ENCODE data around the gene RABGAP1L. TPM values are rescaled to one million over a fixed set of nuclear protein-coding genes. Genes with fewer than 3 reads are reported as not detected.

RABGAP1L gene
- polyA plus RNA-seq, 3 donors = 35.2 to 75.3 (median 63.3) TPM

DNA sequence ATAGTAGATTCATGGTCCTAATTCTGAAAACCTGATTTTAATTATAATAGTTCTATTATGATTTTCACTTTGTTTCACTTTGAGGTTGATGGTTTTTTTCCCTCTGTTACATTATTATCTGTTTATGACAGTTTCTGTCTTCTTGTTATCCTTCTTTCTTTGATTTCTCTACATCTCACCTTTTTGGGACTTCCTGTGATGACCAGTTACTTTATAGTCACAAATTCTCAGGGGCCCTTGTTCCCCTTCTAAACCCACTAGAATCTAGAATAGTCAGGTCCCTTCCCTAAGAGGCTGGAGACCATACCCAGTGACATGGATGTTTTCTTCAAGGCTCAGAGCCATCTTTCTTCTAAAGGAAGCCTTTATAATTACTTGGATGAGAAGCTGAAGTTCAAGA lies 526.9 kb downstream of the RABGAP1L start:
- H2AFZ ChIP-seq (ENCODE audit: insufficient read depth, low read depth, low read length, poor library complexity, severe bottlenecking) = no peak overlapping the region
- H3K27ac ChIP-seq (ENCODE audit: low read depth in 1 of 2, low read length in 2 of 2) = no peak overlapping the region
- H3K4me2 ChIP-seq (replicated peaks; ENCODE audit: extremely low read depth, low read length, poor library complexity, severe bottlenecking) = no peak overlapping the region
- H3K79me2 ChIP-seq (ENCODE audit: insufficient read depth, low read length) = no peaks in the 10 kb centered on the region
- Mint-ChIP-seq H3K4me3 (no peak overlapping the region), H3K36me3 (peaks cover 5 to 11% of the 10 kb centered on the region in 2 donors), H3K27ac (no peak overlapping the region), H3K4me1 (no peaks in the 10 kb centered on the region), H3K9me3 (peaks cover 0 to 2% (median 0%) of the 10 kb centered on the region in 7 donors), H3K27me3 (ENCODE audit: low read depth in 3 of 3) (no peaks in the 10 kb centered on the region)
- no peak for DNase-seq
- TF ChIP-seq CTCF (IDR thresholded peaks at IDR 0.05) = no peak
- no peaks in the 10 kb centered on the region for H3K9me3 ChIP-seq (replicated peaks in 1 of 2; ENCODE audit: control insufficient read depth in 1 of 2, insufficient read depth in 1 of 2, low read length in 2 of 2)
- H3K9ac ChIP-seq (ENCODE audit: insufficient read depth, low read length, poor library complexity, severe bottlenecking) = no peak overlapping the region
- H3K27me3 ChIP-seq (ENCODE audit: control insufficient read depth in 2 of 2, insufficient read depth in 2 of 2, low read length in 2 of 2) = no peaks in the 10 kb centered on the region
- H3K36me3 ChIP-seq (replicated peaks in 1 of 2; ENCODE audit: control insufficient read depth in 1 of 2, insufficient read depth in 2 of 2, low read length in 2 of 2) = no peaks in the 10 kb centered on the region
- intact Hi-C loops (cut with micrococcal nuclease) = no loop called here
- no peak overlapping the region for H3K4me3 ChIP-seq (replicated peaks in 1 of 3; ENCODE audit: low read depth in 2 of 3, low read length in 3 of 3)
- H3K4me1 ChIP-seq (ENCODE audit: control insufficient read depth in 1 of 2, insufficient read depth in 2 of 2, low read length in 2 of 2) = no peaks in the 10 kb centered on the region
- no peaks in the 10 kb centered on the region for H4K20me1 ChIP-seq (ENCODE audit: insufficient read depth, low read length)

GRCh38 chr1:174689524-174689923 lies 530.2 kb downstream of the RABGAP1L start:
- Histone ChIP-seq H2AFZ (ENCODE audit: insufficient read depth, low read depth, low read length, poor library complexity, severe bottlenecking) (no peak overlapping the region), H3K9me3 (replicated peaks in 1 of 2; ENCODE audit: control insufficient read depth in 1 of 2, insufficient read depth in 1 of 2, low read length in 2 of 2) (no peaks in the 10 kb centered on the region), H3K4me2 (replicated peaks; ENCODE audit: extremely low read depth, low read length, poor library complexity, severe bottlenecking) (no peak overlapping the region), H3K27me3 (ENCODE audit: control insufficient read depth in 2 of 2, insufficient read depth in 2 of 2, low read length in 2 of 2) (no peaks in the 10 kb centered on the region), H3K36me3 (replicated peaks in 1 of 2; ENCODE audit: control insufficient read depth in 1 of 2, insufficient read depth in 2 of 2, low read length in 2 of 2) (no peaks in the 10 kb centered on the region), H3K4me1 (ENCODE audit: control insufficient read depth in 1 of 2, insufficient read depth in 2 of 2, low read length in 2 of 2) (no peaks in the 10 kb centered on the region), H3K79me2 (ENCODE audit: insufficient read depth, low read length) (no peaks in the 10 kb centered on the region), H3K27ac (ENCODE audit: low read depth in 1 of 2, low read length in 2 of 2) (no peak overlapping the region), H4K20me1 (ENCODE audit: insufficient read depth, low read length) (no peaks in the 10 kb centered on the region), H3K4me3 (replicated peaks in 1 of 3; ENCODE audit: low read depth in 2 of 3, low read length in 3 of 3) (no peak overlapping the region), H3K9ac (ENCODE audit: insufficient read depth, low read length, poor library complexity, severe bottlenecking) (no peak overlapping the region)
- Mint-ChIP-seq H3K4me3 (no peak overlapping the region), H3K27ac (no peak overlapping the region), H3K9me3 (peaks cover 0 to 2% (median 0%) of the 10 kb centered on the region in 7 donors), H3K4me1 (no peaks in the 10 kb centered on the region), H3K36me3 (peaks cover 5 to 7% of the 10 kb centered on the region in 2 donors), H3K27me3 (ENCODE audit: low read depth in 3 of 3) (no peaks in the 10 kb centered on the region)
- WGBS (ENCODE audit: insufficient coverage) = no CpG with 5 or more reads among the region's 1 CpG
- DNase-seq = no peak
- intact Hi-C loops (cut with micrococcal nuclease) = no loop called here
- TF ChIP-seq CTCF (IDR thresholded peaks at IDR 0.05) = no peak

Data from CD14-positive monocyte (primary cell).